HEK293 (cell line): ENCODE results near the gene RHD.

Experiments
- CTCF ChIP-seq: fragments of 450-650 bp; formaldehyde crosslinking; IDR thresholded peaks from 2 replicates; pipeline ENCODE4 v1.5.1; 2016; ENCODE audit warnings: missing biosample characterization, missing genetic modification characterization
- PRDM2 ChIP-seq: fragments of 450-650 bp; formaldehyde crosslinking; IDR thresholded peaks from 2 replicates; pipeline ENCODE4 v1.5.1; 2016; ENCODE audit warnings: missing biosample characterization, missing genetic modification characterization, borderline replicate concordance
- REPIN1 ChIP-seq: fragments of 450-650 bp; formaldehyde crosslinking; IDR thresholded peaks from 2 replicates; pipeline ENCODE4 v1.5.1; 2017; ENCODE audit warnings: missing biosample characterization, missing genetic modification characterization, low read depth
- SETDB1 ChIP-seq: IDR thresholded peaks from one replicate; pipeline ENCODE4 v1.6.1; 2017; ENCODE audit warnings: mild to moderate bottlenecking, low read length, moderate library complexity, mixed read lengths; ENCODE audit not compliant: insufficient read length
- ZBTB49 ChIP-seq: fragments of 450-650 bp; formaldehyde crosslinking; IDR thresholded peaks from 2 replicates; pipeline ENCODE4 v1.5.1; 2016; ENCODE audit warnings: missing biosample characterization, missing genetic modification characterization, low read depth
- ZBTB6 ChIP-seq: fragments of 450-650 bp; formaldehyde crosslinking; IDR thresholded peaks from 2 replicates; pipeline ENCODE4 v1.5.1; 2017; ENCODE audit warnings: missing biosample characterization, missing genetic modification characterization
- ZNF169 ChIP-seq: fragments of 450-650 bp; formaldehyde crosslinking; IDR thresholded peaks from 2 replicates; pipeline ENCODE4 v1.5.1; 2016; ENCODE audit warnings: missing biosample characterization, missing genetic modification characterization
- ZNF266 ChIP-seq: fragments of 450-650 bp; formaldehyde crosslinking; IDR thresholded peaks from 2 replicates; pipeline ENCODE4 v1.5.1; 2016; ENCODE audit warnings: missing biosample characterization, missing genetic modification characterization, low read depth
- ZSCAN30 ChIP-seq: fragments of 450-650 bp; IDR thresholded peaks from 2 replicates; pipeline ENCODE4 v1.5.1; 2018; ENCODE audit warnings: missing biosample characterization, mild to moderate bottlenecking, missing genetic modification characterization, moderate library complexity

GRCh38 chr1:25343872-25344271 is 71.6 kb downstream of the RHD start:
- no peak for TF ChIP-seq ZSCAN30 (tag by site-specific recombination)
- TF ChIP-seq CTCF (tag by site-specific recombination): no peak
- no peak for TF ChIP-seq REPIN1 (tag by site-specific recombination)
- TF ChIP-seq ZBTB6 (tag by site-specific recombination): no peak
- TF ChIP-seq PRDM2 (tag by site-specific recombination): no peak
- TF ChIP-seq ZNF266: no peak
- no peak for TF ChIP-seq ZNF169 (tag by site-specific recombination)
- no peak for TF ChIP-seq SETDB1
- no peak for TF ChIP-seq ZBTB49 (tag by site-specific recombination)
